Heart left ventricle (tissue), 13 donors: Measurements from ENCODE around the gene SERAC1.
"Not testable (repeated sequence)": the region's sequence is repeated elsewhere in the genome, so short reads cannot be mapped to it uniquely, and the experiment has no call there.

Experiments used
- CTCF ChIP-seq, 12 donors: fragments of 200-600 bp; sonication (generic) in 4 of 12; IDR thresholded peaks; one replicate each; pipeline versions ENCODE4 v1.5.0 to v1.8.0; 2018 to 2022; ENCODE audit warnings: antibody characterized with exemption in 12 of 12, mild to moderate bottlenecking in 5 of 12
- POLR2A ChIP-seq, 2 donors: fragments of 450-650 bp; IDR thresholded peaks; one replicate each; pipeline ENCODE4 v1.6.1; 2017; ENCODE audit warnings: antibody characterized with exemption in 2 of 2, mild to moderate bottlenecking in 2 of 2, moderate library complexity in 2 of 2
- donor health status: ischemic (EF 13 %, LVEDD 7.1; RV severe dilation, severe dysfunction).
- donor health status: DM: no; HTN: yes; CAD: no.
- donor health status: DM: no; HTN: no; CAD: no.
- donor health status: ischemic (EF 25% LVEDD 6.9; RV normal size, moderate dysfunction).
- donor health status: ischemic (EF 25% LVEDD 5.7; RV mildly dilated, moderate dysfunction).
- donor health status: ischemic (EF 35%, LVEDD 5.7; RV mildly dilated, moderate dysfunction).
- donor health status: nonischemic (EF 11% LVEDD 7.7; RV severe dilation, severe dysfunction).
- donor health status: DM: yes; HTN: yes; CAD: no.
- donor health status: PGD.
- donor health status: ischemic (EF 29% LVEDD 5.4; RV normal size, mild dysfunction).
- donor health status: nonischemic (EF 23%, LVEDD 6.1; RV moderate dilation, normal function).

- TF ChIP-seq CTCF, POLR2A (IDR thresholded peaks at IDR 0.05): not testable (repeated sequence)
Observed at GRCh38 chr6:158208226-158209030, 40.4 kb upstream of the SERAC1 start.
